Measurements from ENCODE around the gene ALG14.
"Not testable (repeated sequence)": the region's sequence is repeated elsewhere in the genome, so short reads cannot be mapped to it uniquely, and the experiment has no call there.

The ALG14 gene

GRCh38 chr1:95111014-95111413, 38.3 kb upstream of the ALG14 start:
- Histone ChIP-seq H3K9me3 (ENCODE audit: control insufficient read depth, low read length) (no peaks in the 10 kb centered on the region), H3K27ac (ENCODE audit: insufficient read depth, low read depth, low read length, poor library complexity, severe bottlenecking) (no peak overlapping the region), H3K4me1 (ENCODE audit: control insufficient read depth, insufficient read depth, low read length) (no peaks in the 10 kb centered on the region), H3K4me3 (ENCODE audit: insufficient read depth, low read depth, low read length) (no peak overlapping the region), H3K36me3 (ENCODE audit: control insufficient read depth, insufficient read depth, low read length) (no peaks in the 10 kb centered on the region), H3K27me3 (ENCODE audit: control insufficient read depth, insufficient read depth, low read length, poor library complexity, severe bottlenecking) (peaks cover 1% of the 10 kb centered on the region)
- 80 to 100% methylated on average over 1 of the region's 1 CpG for WGBS, 2 experiments

- WGBS, 2 experiments, result 91 to 92% methylated on average over 2 of the region's 2 CpGs
Observed at GRCh38 chr1:95108792-95109191, 36.0 kb upstream of the ALG14 start.

GRCh38 chr1:95098196-95098595, 25.4 kb upstream of the ALG14 start:
- WGBS, 2 experiments, result 90 to 91% methylated on average over 4 of the region's 4 CpGs
- H3K36me3 ChIP-seq (ENCODE audit: control insufficient read depth, insufficient read depth, low read length), result no peaks in the 10 kb centered on the region
- H3K9me3 ChIP-seq (ENCODE audit: control insufficient read depth, low read length), result no peaks in the 10 kb centered on the region
- H3K4me1 ChIP-seq (ENCODE audit: control insufficient read depth, insufficient read depth, low read length), result no peaks in the 10 kb centered on the region
- H3K27ac ChIP-seq (ENCODE audit: insufficient read depth, low read depth, low read length, poor library complexity, severe bottlenecking), result no peak overlapping the region
- no peak overlapping the region for H3K4me3 ChIP-seq (ENCODE audit: insufficient read depth, low read depth, low read length)
- H3K27me3 ChIP-seq (ENCODE audit: control insufficient read depth, insufficient read depth, low read length, poor library complexity, severe bottlenecking), result no peaks in the 10 kb centered on the region

More at GRCh38 chr1:95108792-95109191, 36.0 kb upstream of the ALG14 start:
- no peak overlapping the region for H3K4me3 ChIP-seq (ENCODE audit: insufficient read depth, low read depth, low read length)
- H3K4me1 ChIP-seq (ENCODE audit: control insufficient read depth, insufficient read depth, low read length), result no peaks in the 10 kb centered on the region
- no peaks in the 10 kb centered on the region for H3K9me3 ChIP-seq (ENCODE audit: control insufficient read depth, low read length)
- no peak overlapping the region for H3K27ac ChIP-seq (ENCODE audit: insufficient read depth, low read depth, low read length, poor library complexity, severe bottlenecking)
- no peaks in the 10 kb centered on the region for H3K36me3 ChIP-seq (ENCODE audit: control insufficient read depth, insufficient read depth, low read length)
- H3K27me3 ChIP-seq (ENCODE audit: control insufficient read depth, insufficient read depth, low read length, poor library complexity, severe bottlenecking), result no peaks in the 10 kb centered on the region

DNA sequence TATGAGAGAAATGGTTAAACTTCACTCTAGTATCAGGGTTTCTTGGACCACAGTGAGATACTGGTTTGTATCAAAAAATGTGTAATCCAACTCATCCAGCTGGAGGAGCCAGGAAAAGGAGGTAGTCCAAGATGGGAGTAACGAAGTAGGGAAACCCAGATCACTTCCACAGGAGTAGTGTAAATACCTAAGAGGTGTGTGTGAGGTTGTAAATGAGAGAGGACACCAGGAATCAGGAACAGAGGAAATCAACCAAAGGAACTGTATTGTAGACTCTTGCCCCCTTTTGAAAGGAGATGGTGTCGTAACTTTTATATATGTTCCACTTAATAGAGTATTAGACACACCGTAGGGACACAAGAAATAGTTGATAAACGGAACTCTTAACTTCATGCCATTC, 24.7 kb upstream of the ALG14 start:
- 92 to 96% methylated on average over 4 of the region's 4 CpGs for WGBS, 2 experiments
- Histone ChIP-seq H3K36me3 (ENCODE audit: control insufficient read depth, insufficient read depth, low read length) (no peaks in the 10 kb centered on the region), H3K27ac (ENCODE audit: insufficient read depth, low read depth, low read length, poor library complexity, severe bottlenecking) (no peak overlapping the region), H3K27me3 (ENCODE audit: control insufficient read depth, insufficient read depth, low read length, poor library complexity, severe bottlenecking) (no peaks in the 10 kb centered on the region), H3K9me3 (ENCODE audit: control insufficient read depth, low read length) (no peaks in the 10 kb centered on the region), H3K4me3 (ENCODE audit: insufficient read depth, low read depth, low read length) (no peak overlapping the region), H3K4me1 (ENCODE audit: control insufficient read depth, insufficient read depth, low read length) (no peaks in the 10 kb centered on the region)

GRCh38 chr1:95096218-95096841, 23.6 kb upstream of the ALG14 start:
- Histone ChIP-seq H3K36me3 (ENCODE audit: control insufficient read depth, insufficient read depth, low read length) (no peaks in the 10 kb centered on the region), H3K27me3 (ENCODE audit: control insufficient read depth, insufficient read depth, low read length, poor library complexity, severe bottlenecking) (no peaks in the 10 kb centered on the region), H3K27ac (ENCODE audit: insufficient read depth, low read depth, low read length, poor library complexity, severe bottlenecking) (no peak overlapping the region), H3K4me1 (ENCODE audit: control insufficient read depth, insufficient read depth, low read length) (no peaks in the 10 kb centered on the region), H3K9me3 (ENCODE audit: control insufficient read depth, low read length) (no peaks in the 10 kb centered on the region), H3K4me3 (ENCODE audit: insufficient read depth, low read depth, low read length) (no peak overlapping the region)
- 93 to 95% methylated on average over 5 of the region's 6 CpGs for WGBS, 2 experiments

DNA sequence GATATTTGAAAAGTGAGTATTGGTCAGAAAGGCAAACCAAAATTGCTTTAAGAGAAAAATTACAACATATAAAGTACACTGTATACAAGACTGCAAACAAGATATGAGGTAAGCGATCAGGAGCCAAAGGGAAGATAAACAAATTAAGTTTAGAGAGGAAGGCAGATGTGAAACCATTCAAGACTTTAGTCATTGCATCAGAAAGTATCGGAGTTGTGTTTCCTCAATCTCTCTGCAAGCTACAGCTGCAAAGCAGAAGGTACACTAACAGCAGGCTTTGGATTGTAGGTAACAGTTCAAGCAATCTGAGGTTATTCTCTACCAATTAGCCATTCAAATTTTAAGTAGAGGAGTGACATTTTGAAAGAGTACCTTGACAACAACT, 23.1 kb upstream of the ALG14 start:
- Histone ChIP-seq H3K4me3 (ENCODE audit: insufficient read depth, low read depth, low read length) (no peak overlapping the region), H3K4me1 (ENCODE audit: control insufficient read depth, insufficient read depth, low read length) (no peaks in the 10 kb centered on the region), H3K9me3 (ENCODE audit: control insufficient read depth, low read length) (no peaks in the 10 kb centered on the region), H3K27ac (ENCODE audit: insufficient read depth, low read depth, low read length, poor library complexity, severe bottlenecking) (no peak overlapping the region), H3K36me3 (ENCODE audit: control insufficient read depth, insufficient read depth, low read length) (no peaks in the 10 kb centered on the region), H3K27me3 (ENCODE audit: control insufficient read depth, insufficient read depth, low read length, poor library complexity, severe bottlenecking) (no peaks in the 10 kb centered on the region)
- 96 to 98% methylated on average over 2 of the region's 2 CpGs for WGBS, 2 experiments

- H3K36me3 ChIP-seq (ENCODE audit: control insufficient read depth, insufficient read depth, low read length), result no peaks in the 10 kb centered on the region
- H3K4me3 ChIP-seq (ENCODE audit: insufficient read depth, low read depth, low read length), result no peak overlapping the region
- no peak overlapping the region for H3K27ac ChIP-seq (ENCODE audit: insufficient read depth, low read depth, low read length, poor library complexity, severe bottlenecking)
- WGBS, 2 experiments, result 87 to 100% methylated on average over 1 to 2 of the region's 2 CpGs
- no peaks in the 10 kb centered on the region for H3K27me3 ChIP-seq (ENCODE audit: control insufficient read depth, insufficient read depth, low read length, poor library complexity, severe bottlenecking)
- H3K9me3 ChIP-seq (ENCODE audit: control insufficient read depth, low read length), result peaks cover under 1% of the 10 kb centered on the region
- no peaks in the 10 kb centered on the region for H3K4me1 ChIP-seq (ENCODE audit: control insufficient read depth, insufficient read depth, low read length)
Observed at GRCh38 chr1:95094923-95095322, 22.2 kb upstream of the ALG14 start.

DNA sequence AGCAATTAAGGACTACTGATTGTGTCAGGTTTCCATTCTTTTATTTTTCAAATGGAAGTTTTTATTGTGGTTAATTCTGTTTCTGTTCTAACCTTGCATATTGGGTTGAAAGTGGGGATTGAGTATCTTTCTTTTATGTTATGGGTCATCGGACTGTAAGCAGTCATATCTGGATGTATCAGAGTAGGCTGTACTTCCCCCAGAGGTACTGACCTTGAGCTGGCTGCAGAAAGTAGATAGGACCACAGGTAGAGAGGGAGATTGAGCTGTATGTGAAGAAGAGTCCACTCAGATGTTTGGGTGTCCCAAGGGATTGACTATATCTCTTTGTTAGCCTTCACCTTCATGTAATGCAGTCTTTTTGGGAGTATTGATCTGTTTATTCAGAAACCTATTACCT, 20.5 kb upstream of the ALG14 start:
- no peaks in the 10 kb centered on the region for H3K4me1 ChIP-seq (ENCODE audit: control insufficient read depth, insufficient read depth, low read length)
- no peak overlapping the region for H3K27ac ChIP-seq (ENCODE audit: insufficient read depth, low read depth, low read length, poor library complexity, severe bottlenecking)
- H3K4me3 ChIP-seq (ENCODE audit: insufficient read depth, low read depth, low read length), result no peak overlapping the region
- H3K36me3 ChIP-seq (ENCODE audit: control insufficient read depth, insufficient read depth, low read length), result no peaks in the 10 kb centered on the region
- H3K27me3 ChIP-seq (ENCODE audit: control insufficient read depth, insufficient read depth, low read length, poor library complexity, severe bottlenecking), result no peaks in the 10 kb centered on the region
- peaks cover 2% of the 10 kb centered on the region for H3K9me3 ChIP-seq (ENCODE audit: control insufficient read depth, low read length)
- 39 to 40% methylated on average over 1 of the region's 1 CpG for WGBS, 2 experiments

DNA sequence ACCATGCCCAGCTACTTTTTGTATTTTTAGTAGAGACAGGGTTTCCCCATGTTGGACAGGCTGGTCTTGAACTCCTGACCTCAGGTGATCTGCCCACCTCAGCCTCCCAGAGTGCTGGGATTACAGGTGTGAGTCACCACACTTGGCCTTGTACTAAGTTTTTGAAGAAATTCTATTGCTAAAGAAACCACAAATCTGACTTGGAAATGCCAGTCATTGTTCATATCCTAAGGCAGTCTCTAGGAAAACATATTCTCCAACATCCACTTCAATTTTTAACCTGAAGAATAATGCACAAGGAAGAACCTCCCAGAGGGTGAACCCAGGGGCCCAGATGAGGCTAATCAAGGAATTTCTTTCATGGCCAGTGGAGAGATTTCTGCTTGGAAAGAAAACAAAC, 20.1 kb upstream of the ALG14 start:
- not testable (repeated sequence) for H3K4me3 ChIP-seq (ENCODE audit: insufficient read depth, low read depth, low read length); H3K36me3 ChIP-seq (ENCODE audit: control insufficient read depth, insufficient read depth, low read length); H3K27ac ChIP-seq (ENCODE audit: insufficient read depth, low read depth, low read length, poor library complexity, severe bottlenecking); H3K9me3 ChIP-seq (ENCODE audit: control insufficient read depth, low read length); H3K27me3 ChIP-seq (ENCODE audit: control insufficient read depth, insufficient read depth, low read length, poor library complexity, severe bottlenecking); H3K4me1 ChIP-seq (ENCODE audit: control insufficient read depth, insufficient read depth, low read length)

- not testable (repeated sequence) for H3K9me3 ChIP-seq (ENCODE audit: control insufficient read depth, low read length); H3K27ac ChIP-seq (ENCODE audit: insufficient read depth, low read depth, low read length, poor library complexity, severe bottlenecking); H3K4me1 ChIP-seq (ENCODE audit: control insufficient read depth, insufficient read depth, low read length); H3K36me3 ChIP-seq (ENCODE audit: control insufficient read depth, insufficient read depth, low read length); H3K27me3 ChIP-seq (ENCODE audit: control insufficient read depth, insufficient read depth, low read length, poor library complexity, severe bottlenecking); H3K4me3 ChIP-seq (ENCODE audit: insufficient read depth, low read depth, low read length)
- 96% methylated on average over 28 of the region's 28 CpGs for WGBS, 2 experiments
Observed at GRCh38 chr1:95091290-95091689, 18.5 kb upstream of the ALG14 start.
